Skeletal muscle tissue (tissue), 4 donors: ENCODE results near the gene CHD5. TPM values are rescaled to one million over a fixed set of nuclear protein-coding genes. Genes with fewer than 3 reads are reported as not detected.

ENCODE experiments used
- H3K27ac ChIP-seq: one replicate; pipeline ENCODE4 v1.7.0; 2013; ENCODE audit warnings: mild to moderate bottlenecking, low read depth, low read length, inconsistent platforms
- H3K27me3 ChIP-seq, 3 donors: one replicate each; pipeline ENCODE4 v1.7.0; 2013; ENCODE audit warnings: low read length in 3 of 3; ENCODE audit not compliant: control insufficient read depth in 3 of 3, insufficient read depth in 3 of 3
- H3K36me3 ChIP-seq, 3 donors: one replicate each; pipeline ENCODE4 v1.7.0; 2013; ENCODE audit warnings: low read length in 3 of 3; ENCODE audit not compliant: control insufficient read depth in 3 of 3, insufficient read depth in 3 of 3
- H3K4me1 ChIP-seq, 3 donors: one replicate each; pipeline ENCODE4 v1.7.0; 2013; ENCODE audit warnings: low read length in 3 of 3, mild to moderate bottlenecking in 3 of 3; ENCODE audit not compliant: control insufficient read depth in 3 of 3, insufficient read depth in 3 of 3
- H3K4me3 ChIP-seq, 3 donors: one replicate each; pipeline ENCODE4 v1.7.0; 2013; ENCODE audit warnings: low read length in 3 of 3
- H3K9ac ChIP-seq, 3 donors: one replicate each; pipeline ENCODE4 v1.7.0; 2013; ENCODE audit warnings: low read length in 3 of 3, mild to moderate bottlenecking in 3 of 3, moderate library complexity in 2 of 3, low read depth in 1 of 3
- H3K9me3 ChIP-seq, 3 donors: one replicate each; pipeline ENCODE4 v1.7.0; 2013; ENCODE audit warnings: low read length in 3 of 3; ENCODE audit not compliant: control insufficient read depth in 3 of 3
- total RNA-seq: library from RNA; depleted of rRNA; stranded (reverse); fragments of >200 nt; gene quantifications from one replicate; pipeline ENCODE4 v1.2.3, GENCODE V29; 2014
- donor health status: Osteomylitis.

Gene CHD5
- total RNA-seq, 1 donor from 2014 or later, result not detected

- no peak overlapping the region for H3K27ac ChIP-seq
- peaks cover 0 to 2% (median 0%) of the 10 kb centered on the region in 3 donors for H3K9me3 ChIP-seq
- H3K4me3 ChIP-seq, result no peak overlapping the region
- no peak overlapping the region for H3K9ac ChIP-seq
- H3K27me3 ChIP-seq, result peaks cover 0 to 22% (median 13%) of the 10 kb centered on the region in 3 donors
- H3K36me3 ChIP-seq, result no peaks in the 10 kb centered on the region
- H3K4me1 ChIP-seq, result peaks cover 0 to 8% (median 4%) of the 10 kb centered on the region in 3 donors
These were observed 39.7 kb downstream of the CHD5 start for GRCh38 chr1:6140413-6140812.

GRCh38 chr1:6137758-6138157 is 42.4 kb downstream of the CHD5 start:
- Histone ChIP-seq H3K9me3 (peaks cover 0 to 2% (median 0%) of the 10 kb centered on the region in 3 donors), H3K36me3 (no peaks in the 10 kb centered on the region), H3K9ac (no peak overlapping the region), H3K27me3 (peaks cover 0 to 33% (median 3%) of the 10 kb centered on the region in 3 donors), H3K4me3 (no peak overlapping the region), H3K27ac (no peak overlapping the region), H3K4me1 (no peaks in the 10 kb centered on the region)

GRCh38 chr1:6136516-6137220 is 43.5 kb downstream of the CHD5 start:
- Histone ChIP-seq H3K9ac (no peak overlapping the region), H3K4me3 (no peak overlapping the region), H3K27me3 (peaks cover 0 to 24% (median 7%) of the 10 kb centered on the region in 3 donors), H3K27ac (no peak overlapping the region), H3K36me3 (no peaks in the 10 kb centered on the region), H3K4me1 (no peaks in the 10 kb centered on the region), H3K9me3 (peaks cover 0 to 2% (median 0%) of the 10 kb centered on the region in 3 donors)

GRCh38 chr1:6134741-6135510 is 45.2 kb downstream of the CHD5 start:
- H3K4me1 ChIP-seq, result no peaks in the 10 kb centered on the region
- no peak overlapping the region for H3K9ac ChIP-seq
- H3K9me3 ChIP-seq, result peaks cover 0 to 2% (median 0%) of the 10 kb centered on the region in 3 donors
- H3K4me3 ChIP-seq, result no peak overlapping the region
- no peaks in the 10 kb centered on the region for H3K36me3 ChIP-seq
- H3K27me3 ChIP-seq, result peaks cover 0 to 33% (median 12%) of the 10 kb centered on the region in 3 donors
- no peak overlapping the region for H3K27ac ChIP-seq

GRCh38 chr1:6134206-6134605 is 45.9 kb downstream of the CHD5 start:
- H3K27ac ChIP-seq, result no peak overlapping the region
- H3K36me3 ChIP-seq, result no peaks in the 10 kb centered on the region
- H3K9ac ChIP-seq, result no peak overlapping the region
- peaks cover 1 to 33% (median 13%) of the 10 kb centered on the region in 3 donors for H3K27me3 ChIP-seq
- no peaks in the 10 kb centered on the region for H3K4me1 ChIP-seq
- H3K4me3 ChIP-seq, result no peak overlapping the region
- peaks cover 0 to 2% (median 0%) of the 10 kb centered on the region in 3 donors for H3K9me3 ChIP-seq

GRCh38 chr1:6133146-6133895 is 46.8 kb downstream of the CHD5 start:
- Histone ChIP-seq H3K27me3 (peaks cover 4 to 38% (median 19%) of the 10 kb centered on the region in 3 donors), H3K4me3 (no peak overlapping the region), H3K9ac (no peak overlapping the region), H3K36me3 (no peaks in the 10 kb centered on the region), H3K27ac (no peak overlapping the region), H3K9me3 (peaks cover 0 to 2% (median 0%) of the 10 kb centered on the region in 3 donors), H3K4me1 (no peaks in the 10 kb centered on the region)

GRCh38 chr1:6131561-6131960 is 48.6 kb downstream of the CHD5 start:
- H3K27ac ChIP-seq, result no peak overlapping the region
- H3K4me1 ChIP-seq, result no peaks in the 10 kb centered on the region
- H3K9ac ChIP-seq, result no peak overlapping the region
- H3K27me3 ChIP-seq, result peaks cover 5 to 47% (median 33%) of the 10 kb centered on the region in 3 donors
- H3K9me3 ChIP-seq, result peaks cover 0 to 2% (median 0%) of the 10 kb centered on the region in 3 donors
- H3K36me3 ChIP-seq, result no peaks in the 10 kb centered on the region
- H3K4me3 ChIP-seq, result no peak overlapping the region

GRCh38 chr1:6130596-6130995 is 49.5 kb downstream of the CHD5 start:
- Histone ChIP-seq H3K27ac (no peak overlapping the region), H3K9ac (no peak overlapping the region)

GRCh38 chr1:6130036-6130435 is 50.1 kb downstream of the CHD5 start:
- H3K36me3 ChIP-seq, result no peaks in the 10 kb centered on the region
- no peaks in the 10 kb centered on the region for H3K4me1 ChIP-seq
- no peak overlapping the region for H3K9ac ChIP-seq
- H3K4me3 ChIP-seq, result no peak overlapping the region
- H3K9me3 ChIP-seq, result peaks cover 0 to 2% (median 0%) of the 10 kb centered on the region in 3 donors
- no peak overlapping the region for H3K27ac ChIP-seq
- H3K27me3 ChIP-seq, result peaks cover 7 to 52% (median 41%) of the 10 kb centered on the region in 3 donors

More at GRCh38 chr1:6130596-6130995, 49.5 kb downstream of the CHD5 start:
- H3K4me3 ChIP-seq, result no peak overlapping the region
- peaks cover 0 to 2% (median 0%) of the 10 kb centered on the region in 3 donors for H3K9me3 ChIP-seq
- H3K36me3 ChIP-seq, result no peaks in the 10 kb centered on the region
- H3K4me1 ChIP-seq, result no peaks in the 10 kb centered on the region
- peaks cover 7 to 50% (median 39%) of the 10 kb centered on the region in 3 donors for H3K27me3 ChIP-seq
